ENCODE measurements around the gene PROC.

PROC gene

GRCh38 chr2:127472268-127472667 lies 54.0 kb downstream of the PROC start:
- H3K4me3 ChIP-seq (ENCODE audit: low read depth in 1 of 2, low read length in 2 of 2): no peak overlapping the region
- H3K9me3 ChIP-seq (ENCODE audit: control insufficient read depth in 1 of 2, low read length in 2 of 2): peaks cover 0 to 5% of the 10 kb centered on the region in 2 donors
- no peaks in the 10 kb centered on the region for H3K27me3 ChIP-seq (ENCODE audit: control insufficient read depth in 1 of 2, insufficient read depth in 2 of 2, low read length in 2 of 2)
- H3K27ac ChIP-seq (ENCODE audit: low read depth, low read length): no peak overlapping the region
- H3K36me3 ChIP-seq (ENCODE audit: control insufficient read depth in 1 of 2, insufficient read depth in 2 of 2, low read length in 2 of 2): peaks cover 3 to 11% of the 10 kb centered on the region in 2 donors
- no peak overlapping the region for H3K9ac ChIP-seq (ENCODE audit: low read depth in 1 of 2, low read length in 2 of 2)
- peaks cover 6 to 7% of the 10 kb centered on the region in 2 donors for H3K4me1 ChIP-seq (ENCODE audit: control insufficient read depth in 1 of 2, insufficient read depth in 2 of 2, low read length in 2 of 2)

DNA sequence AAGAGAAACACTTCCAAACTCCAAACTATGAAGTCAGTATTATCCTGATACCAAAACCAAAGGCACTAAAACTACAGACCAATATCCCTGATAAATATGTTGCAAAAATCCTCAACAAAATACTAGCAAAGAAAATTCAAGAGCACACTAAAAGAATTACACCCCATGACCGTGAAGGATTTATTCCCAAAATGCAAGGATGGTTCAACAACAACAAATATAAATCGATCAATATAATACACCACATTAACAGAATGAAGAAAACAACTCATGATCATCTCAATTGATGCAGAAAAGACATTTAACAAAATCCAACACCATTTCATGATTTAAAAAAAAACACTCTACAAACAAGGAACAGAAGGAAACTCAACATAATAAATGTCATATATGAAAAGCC lies 57.6 kb downstream of the PROC start:
- Histone ChIP-seq H3K27me3 (ENCODE audit: control insufficient read depth in 1 of 2, insufficient read depth in 2 of 2, low read length in 2 of 2) (no peaks in the 10 kb centered on the region), H3K4me3 (ENCODE audit: low read depth in 1 of 2, low read length in 2 of 2) (no peak overlapping the region), H3K4me1 (ENCODE audit: control insufficient read depth in 1 of 2, insufficient read depth in 2 of 2, low read length in 2 of 2) (peaks cover 6 to 7% of the 10 kb centered on the region in 2 donors), H3K36me3 (ENCODE audit: control insufficient read depth in 1 of 2, insufficient read depth in 2 of 2, low read length in 2 of 2) (peaks cover 0 to 10% of the 10 kb centered on the region in 2 donors), H3K9me3 (ENCODE audit: control insufficient read depth in 1 of 2, low read length in 2 of 2) (peaks cover 0 to 5% of the 10 kb centered on the region in 2 donors), H3K27ac (ENCODE audit: low read depth, low read length) (no peak overlapping the region), H3K9ac (ENCODE audit: low read depth in 1 of 2, low read length in 2 of 2) (no peak overlapping the region)
